Mesendoderm (in vitro differentiated cells): ENCODE results near the gene RAPGEF4.

Experiments
- DNase-seq: peaks from one replicate; pipeline ENCODE4 v3.0.0; 2013
- H2AK5ac ChIP-seq: 2 replicates; pipeline ENCODE4 v1.6.1; 2013; ENCODE audit warnings: low read length, inconsistent platforms
- H2BK120ac ChIP-seq: 2 replicates; pipeline ENCODE4 v1.6.1; 2013; ENCODE audit warnings: low read depth, mild to moderate bottlenecking, low read length, moderate library complexity, mixed read lengths
- H2BK15ac ChIP-seq: replicated peaks from 2 replicates; pipeline ENCODE4 v1.6.1; 2013; ENCODE audit warnings: low read depth, mild to moderate bottlenecking, moderate library complexity
- H2BK5ac ChIP-seq: 2 replicates; pipeline ENCODE4 v1.6.1; 2013; ENCODE audit warnings: low read length, inconsistent platforms
- H3K18ac ChIP-seq: 2 replicates; pipeline ENCODE4 v1.6.1; 2013; ENCODE audit warnings: mild to moderate bottlenecking, low read length, mixed read lengths
- H3K23ac ChIP-seq: one replicate; pipeline ENCODE4 v1.6.1; 2013; ENCODE audit warnings: low read length
- H3K27ac ChIP-seq: 2 replicates; pipeline ENCODE4 v1.5.1; 2013; ENCODE audit warnings: low read depth, mild to moderate bottlenecking, inconsistent platforms, low read length, moderate library complexity
- H3K27me3 ChIP-seq: 2 replicates; pipeline ENCODE4 v1.6.1; 2013; ENCODE audit warnings: low read length, control low read depth, mild to moderate bottlenecking, inconsistent platforms; ENCODE audit not compliant: insufficient read depth, poor library complexity
- H3K36me3 ChIP-seq: 2 replicates; pipeline ENCODE4 v1.6.1; 2013; ENCODE audit warnings: low read length, inconsistent platforms; ENCODE audit not compliant: control insufficient read depth, insufficient read depth
- H3K4ac ChIP-seq: one replicate; pipeline ENCODE4 v1.6.1; 2013; ENCODE audit warnings: low read depth, mild to moderate bottlenecking, low read length, moderate library complexity
- H3K4me1 ChIP-seq: 2 replicates; pipeline ENCODE4 v1.6.1; 2013; ENCODE audit warnings: low read depth, low read length, inconsistent platforms; ENCODE audit not compliant: control insufficient read depth
- H3K4me2 ChIP-seq: 2 replicates; pipeline ENCODE4 v1.6.1; 2013; ENCODE audit warnings: low read length
- H3K4me3 ChIP-seq: 2 replicates; pipeline ENCODE4 v1.5.1; 2013; ENCODE audit warnings: mild to moderate bottlenecking, low read length
- H3K56ac ChIP-seq: one replicate; pipeline ENCODE4 v1.6.1; 2013; ENCODE audit warnings: low read length
- H3K79me1 ChIP-seq: 2 replicates; pipeline ENCODE4 v1.6.1; 2013; ENCODE audit warnings: low read length, inconsistent platforms
- H3K79me2 ChIP-seq: 2 replicates; pipeline ENCODE4 v1.6.1; 2013; ENCODE audit warnings: mild to moderate bottlenecking, low read length; ENCODE audit not compliant: control insufficient read depth, insufficient read depth
- H3K9ac ChIP-seq: 2 replicates; pipeline ENCODE4 v1.6.1; 2013; ENCODE audit warnings: low read length, inconsistent platforms
- H4K5ac ChIP-seq: one replicate; pipeline ENCODE4 v1.6.1; 2013; ENCODE audit warnings: low read length
- H4K8ac ChIP-seq: one replicate; pipeline ENCODE4 v1.6.1; 2013; ENCODE audit warnings: low read depth, mild to moderate bottlenecking, control low read depth, low read length, moderate library complexity
- WGBS: extraction: QIAGEN DNeasy Blood & Tissue Kit; methylation state at CpG from one replicate; pipeline ENCODE4 v1.1.7; 2013; ENCODE audit warnings: low lambda C conversion rate, missing lambda C conversion rate; ENCODE audit not compliant: insufficient coverage; ENCODE audit errors: extremely low coverage; 5-methylcytosine and 5-hydroxymethylcytosine counted together

The RAPGEF4 gene

DNA sequence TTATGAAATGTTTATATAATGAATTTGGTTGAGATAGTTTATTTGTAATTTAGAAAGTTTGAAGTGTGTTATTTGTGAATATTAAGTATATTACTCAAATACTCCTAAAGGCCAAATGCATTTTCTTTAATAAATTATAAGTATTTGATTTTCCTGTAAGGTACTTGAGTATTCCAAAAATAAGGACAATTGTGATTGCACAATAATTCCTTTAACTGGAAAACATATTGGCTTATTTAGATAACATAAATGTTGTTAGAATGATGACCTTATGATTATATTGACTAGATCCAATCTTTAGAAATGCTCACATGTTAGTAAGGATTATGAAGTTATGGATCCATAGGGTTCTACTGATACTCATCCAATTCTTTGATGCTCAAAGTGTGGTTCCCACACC is 214.9 kb downstream of the RAPGEF4 start:
- Histone ChIP-seq H3K4me1 (no peaks in the 10 kb centered on the region), H4K5ac (no peak overlapping the region)

DNA sequence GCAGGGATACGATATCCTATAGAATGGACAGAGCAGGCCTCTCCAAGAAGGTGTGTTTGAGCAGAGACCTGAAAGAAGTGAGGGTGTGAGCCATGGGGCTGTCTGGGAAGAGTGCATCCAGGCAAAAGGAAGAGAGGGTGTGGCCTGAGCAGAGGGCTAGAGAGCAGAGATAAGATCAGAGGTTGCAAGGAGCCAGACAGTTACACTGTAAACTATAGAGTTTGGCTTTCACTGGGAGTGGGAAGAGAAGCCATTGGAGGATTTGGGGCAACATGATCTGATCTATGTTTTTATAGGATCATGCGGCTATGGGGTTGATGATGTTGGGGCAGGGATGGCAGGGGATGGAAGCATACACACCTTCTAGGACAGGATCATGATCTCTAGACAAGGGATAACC is 215.9 kb downstream of the RAPGEF4 start:
- Histone ChIP-seq H3K4ac (no peak overlapping the region), H2BK15ac (no peak overlapping the region), H3K79me2 (no peaks in the 10 kb centered on the region), H4K8ac (no peak overlapping the region), H3K4me2 (no peak overlapping the region), H3K18ac (no peak overlapping the region), H3K27me3 (no peaks in the 10 kb centered on the region), H3K79me1 (no peaks in the 10 kb centered on the region), H3K9ac (no peak overlapping the region), H2AK5ac (no peak overlapping the region), H3K27ac (no peak overlapping the region), H2BK5ac (no peak overlapping the region), H4K5ac (no peak overlapping the region), H3K36me3 (no peaks in the 10 kb centered on the region), H3K23ac (no peak overlapping the region), H3K4me3 (no peak overlapping the region), H2BK120ac (no peak overlapping the region), H3K56ac (no peak overlapping the region), H3K4me1 (no peaks in the 10 kb centered on the region)
- no CpG with 5 or more reads among the region's 2 CpGs for WGBS
- DNase-seq = peak; percentile 26

More for the DNA sequence above, 214.9 kb downstream of the RAPGEF4 start:
- Histone ChIP-seq H3K4ac (no peak overlapping the region), H3K56ac (no peak overlapping the region), H3K27me3 (no peaks in the 10 kb centered on the region), H2BK15ac (no peak overlapping the region), H2AK5ac (no peak overlapping the region), H4K8ac (no peak overlapping the region), H3K36me3 (no peaks in the 10 kb centered on the region), H3K4me3 (no peak overlapping the region), H2BK5ac (no peak overlapping the region), H3K18ac (no peak overlapping the region), H2BK120ac (no peak overlapping the region), H3K27ac (no peak overlapping the region), H3K79me1 (no peaks in the 10 kb centered on the region), H3K4me2 (no peak overlapping the region), H3K23ac (no peak overlapping the region), H3K79me2 (no peaks in the 10 kb centered on the region), H3K9ac (no peak overlapping the region)
- no peak for DNase-seq

DNA sequence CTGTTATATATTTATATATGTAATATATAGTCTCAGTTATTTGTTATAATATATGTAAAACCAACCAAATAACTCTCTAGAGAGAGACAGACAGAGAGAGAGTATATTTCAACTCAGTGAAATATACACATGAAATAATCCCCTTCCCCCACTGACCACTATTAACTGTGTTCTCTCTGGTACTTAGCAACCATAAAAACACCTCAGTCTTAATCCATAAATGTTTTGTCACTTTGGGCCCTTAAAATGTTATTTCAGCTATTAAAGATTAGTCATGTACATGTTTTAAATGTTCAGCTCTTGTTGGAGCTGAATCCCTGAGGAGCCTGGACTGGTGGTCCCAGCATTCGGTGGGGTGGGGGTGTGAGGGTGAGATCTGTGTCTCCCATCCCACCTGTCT is 217.8 kb downstream of the RAPGEF4 start:
- no peak overlapping the region for H3K18ac ChIP-seq
- no peaks in the 10 kb centered on the region for H3K4me1 ChIP-seq
- H2BK120ac ChIP-seq = no peak overlapping the region
- no CpG with 5 or more reads among the region's 1 CpG for WGBS
- no peaks in the 10 kb centered on the region for H3K27me3 ChIP-seq
- no peak overlapping the region for H2BK15ac ChIP-seq
- H3K56ac ChIP-seq = no peak overlapping the region
- H3K9ac ChIP-seq = no peak overlapping the region
- no peak overlapping the region for H2AK5ac ChIP-seq
- no peaks in the 10 kb centered on the region for H3K79me2 ChIP-seq
- H4K5ac ChIP-seq = no peak overlapping the region
- no peak overlapping the region for H3K4ac ChIP-seq
- no peak overlapping the region for H3K4me3 ChIP-seq
- no peak overlapping the region for H3K23ac ChIP-seq
- no peak for DNase-seq
- no peak overlapping the region for H3K4me2 ChIP-seq
- H3K36me3 ChIP-seq = no peaks in the 10 kb centered on the region
- H2BK5ac ChIP-seq = no peak overlapping the region
- no peaks in the 10 kb centered on the region for H3K79me1 ChIP-seq
- no peak overlapping the region for H4K8ac ChIP-seq
- H3K27ac ChIP-seq = no peak overlapping the region

DNA sequence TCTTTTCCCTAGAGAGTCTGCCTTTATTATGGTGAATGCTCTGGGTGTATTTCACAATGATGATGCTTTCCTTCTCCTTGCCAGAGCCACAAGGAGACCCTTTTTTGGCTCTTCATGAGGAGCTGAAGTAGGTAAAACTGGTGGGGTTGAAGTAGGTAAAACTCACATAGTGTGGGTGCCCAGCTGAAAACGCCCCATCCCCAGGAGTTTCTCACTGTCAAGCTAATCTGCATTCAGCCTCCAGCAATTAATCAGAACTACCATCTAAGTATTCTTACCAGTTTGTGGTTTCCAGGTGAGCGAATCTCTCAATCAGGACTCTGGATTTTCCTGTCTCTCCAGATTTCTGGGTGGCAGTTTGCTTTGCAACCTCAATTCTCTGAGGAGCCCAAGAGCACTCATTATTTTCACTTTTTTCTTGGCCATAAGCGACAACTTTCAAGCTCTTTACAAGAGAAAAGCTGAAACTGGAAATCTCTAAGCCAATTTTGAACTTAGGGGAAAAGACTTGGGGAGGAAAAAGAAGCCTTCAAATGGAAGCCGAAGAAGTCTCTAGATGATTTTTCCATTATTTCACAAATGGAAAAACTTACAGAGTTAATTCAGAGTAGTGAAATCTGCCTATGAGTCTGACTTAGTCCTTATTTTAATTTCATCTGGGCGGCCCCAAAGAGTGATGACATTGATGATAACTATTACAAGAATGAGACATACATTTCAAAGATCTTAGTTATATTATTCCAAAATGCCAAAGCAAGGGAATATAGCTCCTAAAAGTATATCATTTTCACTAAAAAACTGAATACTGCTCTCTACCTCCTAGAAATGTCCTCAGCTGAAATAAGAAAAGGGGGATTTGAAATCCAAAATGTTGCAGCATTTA is 218.6 kb downstream of the RAPGEF4 start:
- Histone ChIP-seq H3K79me1 (no peaks in the 10 kb centered on the region), H2AK5ac (no peak overlapping the region), H3K4me2 (no peak overlapping the region), H3K79me2 (no peaks in the 10 kb centered on the region), H3K23ac (no peak overlapping the region), H3K36me3 (no peaks in the 10 kb centered on the region), H3K56ac (no peak overlapping the region), H4K8ac (no peak overlapping the region), H2BK120ac (no peak overlapping the region), H3K27me3 (no peaks in the 10 kb centered on the region), H3K4me3 (no peak overlapping the region), H3K27ac (no peak overlapping the region), H4K5ac (no peak overlapping the region), H2BK15ac (no peak overlapping the region), H2BK5ac (no peak overlapping the region), H3K4me1 (no peaks in the 10 kb centered on the region), H3K4ac (no peak overlapping the region), H3K18ac (no peak overlapping the region), H3K9ac (no peak overlapping the region)
- WGBS = no CpG with 5 or more reads among the region's 5 CpGs
- DNase-seq = peak; percentile 10

DNA sequence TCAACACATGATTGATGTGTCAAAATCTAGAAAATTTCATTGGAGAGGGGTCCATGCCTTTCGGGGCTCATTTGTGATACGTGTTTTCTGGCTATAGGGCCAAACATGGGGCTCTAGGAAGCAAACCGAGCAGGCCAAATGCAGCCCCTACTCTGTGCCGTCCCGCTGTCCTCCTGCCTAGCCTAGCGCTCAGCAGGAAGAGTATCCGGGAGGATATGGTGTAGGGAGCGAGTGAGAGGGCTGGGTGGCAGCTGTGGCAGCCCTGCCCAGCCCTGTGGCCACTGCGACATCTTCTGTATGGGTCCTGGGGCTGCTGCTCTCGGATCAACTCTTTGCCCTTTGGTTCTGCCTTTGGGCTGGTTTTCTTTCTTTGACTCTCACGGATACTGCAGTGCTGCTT is 219.9 kb downstream of the RAPGEF4 start:
- no CpG with 5 or more reads among the region's 11 CpGs for WGBS

DNA sequence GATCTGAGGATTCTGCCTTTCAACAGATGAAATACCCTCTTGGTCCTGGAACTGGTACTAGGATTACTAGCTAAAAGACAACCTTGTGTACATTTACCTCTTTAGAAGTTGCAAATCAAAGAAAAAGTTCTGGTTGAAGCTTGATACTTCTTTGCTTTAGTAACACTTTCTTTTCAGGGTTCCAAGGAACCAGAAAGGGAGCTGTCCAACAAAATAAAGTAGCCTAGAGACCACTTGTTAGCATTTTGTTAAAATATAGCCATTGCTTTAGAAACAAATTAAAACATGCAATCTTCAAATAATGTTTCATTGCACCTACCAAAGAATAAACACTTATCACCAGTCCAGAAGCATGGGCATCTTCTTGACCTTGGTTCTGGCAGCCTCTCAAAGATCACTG is 222.1 kb downstream of the RAPGEF4 start:
- Histone ChIP-seq H3K56ac (no peak overlapping the region), H3K27me3 (no peaks in the 10 kb centered on the region), H3K4me2 (no peak overlapping the region), H4K5ac (no peak overlapping the region), H2BK5ac (no peak overlapping the region), H2AK5ac (no peak overlapping the region), H2BK120ac (no peak overlapping the region), H3K27ac (no peak overlapping the region), H3K79me1 (no peaks in the 10 kb centered on the region), H3K18ac (no peak overlapping the region), H2BK15ac (no peak overlapping the region), H3K79me2 (no peaks in the 10 kb centered on the region), H3K23ac (no peak overlapping the region), H3K4me1 (no peaks in the 10 kb centered on the region), H3K9ac (no peak overlapping the region), H3K4me3 (no peak overlapping the region), H3K36me3 (no peaks in the 10 kb centered on the region), H3K4ac (no peak overlapping the region), H4K8ac (no peak overlapping the region)
- no peak for DNase-seq

More for the DNA sequence above, 219.9 kb downstream of the RAPGEF4 start:
- H3K79me2 ChIP-seq = no peaks in the 10 kb centered on the region
- H3K23ac ChIP-seq = no peak overlapping the region
- H3K36me3 ChIP-seq = no peaks in the 10 kb centered on the region
- H3K18ac ChIP-seq = no peak overlapping the region
- H2BK5ac ChIP-seq = no peak overlapping the region
- no peak overlapping the region for H3K27ac ChIP-seq
- DNase-seq = no peak
- no peak overlapping the region for H3K4ac ChIP-seq
- no peak overlapping the region for H4K8ac ChIP-seq
- no peaks in the 10 kb centered on the region for H3K27me3 ChIP-seq
- no peak overlapping the region for H2BK15ac ChIP-seq
- H3K4me1 ChIP-seq = no peaks in the 10 kb centered on the region
- no peak overlapping the region for H2BK120ac ChIP-seq
- no peaks in the 10 kb centered on the region for H3K79me1 ChIP-seq
- no peak overlapping the region for H3K4me2 ChIP-seq
- no peak overlapping the region for H2AK5ac ChIP-seq
- no peak overlapping the region for H3K9ac ChIP-seq
- no peak overlapping the region for H3K56ac ChIP-seq
- H4K5ac ChIP-seq = no peak overlapping the region
- H3K4me3 ChIP-seq = no peak overlapping the region
